Uterus (tissue), 2 donors: ENCODE data around the gene IGIP.

Source experiments
- POLR2A ChIP-seq, 2 donors: fragments of 450-650 bp; IDR thresholded peaks; one replicate each; pipeline ENCODE4 v1.6.1; 2016; ENCODE audit warnings: antibody characterized with exemption in 2 of 2, mild to moderate bottlenecking in 1 of 2, moderate library complexity in 1 of 2
- TF ChIP-seq, protein P1 (sequence below), 4 experiments: fragments of 200-600 bp in 2 of 4; fragments of 450-650 bp in 2 of 4; sonication (generic) in 2 of 4; IDR thresholded peaks; one replicate each; pipeline ENCODE4 v1.5.1; 2016 to 2019; ENCODE audit warnings: antibody characterized with exemption in 4 of 4, mild to moderate bottlenecking in 2 of 4, moderate library complexity in 1 of 4

DNA sequence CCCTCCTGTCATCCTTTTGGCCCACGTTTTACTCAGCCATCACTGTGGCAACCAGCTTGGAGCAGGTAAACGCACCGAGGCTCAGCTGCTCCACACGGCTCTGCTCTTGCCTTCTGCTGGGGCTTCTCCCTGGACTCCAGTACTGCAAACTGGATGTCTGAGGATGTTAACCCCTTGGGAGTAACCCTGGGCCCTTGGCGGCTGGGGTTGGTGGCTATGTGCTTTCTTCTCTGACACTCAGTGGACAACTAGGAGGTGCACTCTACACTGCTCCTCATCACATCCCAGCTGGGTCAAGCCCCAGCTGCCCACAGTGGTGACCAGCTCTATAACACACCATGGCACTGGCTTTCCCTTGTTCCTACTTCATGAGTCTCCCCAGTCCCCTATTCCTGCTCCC, 37.0 kb downstream of the IGIP start:
- TF ChIP-seq POLR2A (IDR thresholded peaks at IDR 0.05): no peak
- TF ChIP-seq, protein P1, sequence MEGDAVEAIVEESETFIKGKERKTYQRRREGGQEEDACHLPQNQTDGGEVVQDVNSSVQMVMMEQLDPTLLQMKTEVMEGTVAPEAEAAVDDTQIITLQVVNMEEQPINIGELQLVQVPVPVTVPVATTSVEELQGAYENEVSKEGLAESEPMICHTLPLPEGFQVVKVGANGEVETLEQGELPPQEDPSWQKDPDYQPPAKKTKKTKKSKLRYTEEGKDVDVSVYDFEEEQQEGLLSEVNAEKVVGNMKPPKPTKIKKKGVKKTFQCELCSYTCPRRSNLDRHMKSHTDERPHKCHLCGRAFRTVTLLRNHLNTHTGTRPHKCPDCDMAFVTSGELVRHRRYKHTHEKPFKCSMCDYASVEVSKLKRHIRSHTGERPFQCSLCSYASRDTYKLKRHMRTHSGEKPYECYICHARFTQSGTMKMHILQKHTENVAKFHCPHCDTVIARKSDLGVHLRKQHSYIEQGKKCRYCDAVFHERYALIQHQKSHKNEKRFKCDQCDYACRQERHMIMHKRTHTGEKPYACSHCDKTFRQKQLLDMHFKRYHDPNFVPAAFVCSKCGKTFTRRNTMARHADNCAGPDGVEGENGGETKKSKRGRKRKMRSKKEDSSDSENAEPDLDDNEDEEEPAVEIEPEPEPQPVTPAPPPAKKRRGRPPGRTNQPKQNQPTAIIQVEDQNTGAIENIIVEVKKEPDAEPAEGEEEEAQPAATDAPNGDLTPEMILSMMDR (IDR thresholded peaks at IDR 0.05): no peak
